T-helper 2 cell treated with Interferon-gamma antibody and Interleukin-4, amounts not matched to agents 5 μg/mL and 100 μg/mL, for 36 hours (primary cell): Measurements from ENCODE around the gene TEDC1.
A peak's percentile ranks its signal among the peaks of the same experiment; 100 is the strongest.
"Not testable (repeated sequence)": the region's sequence is repeated elsewhere in the genome, so short reads cannot be mapped to it uniquely, and the experiment has no call there.

Source experiments
- DNase-seq: peaks from one replicate; pipeline ENCODE4 v3.0.0; 2021; ENCODE audit warnings: low spot score
- H3K27ac Mint-ChIP-seq: one replicate; pipeline ENCODE4 v1.8.0; 2021; ENCODE audit warnings: mild to moderate bottlenecking, mixed read lengths
- H3K27me3 Mint-ChIP-seq: one replicate; pipeline ENCODE4 v1.8.0; 2021; ENCODE audit warnings: low read depth, mixed read lengths
- H3K36me3 Mint-ChIP-seq: one replicate; pipeline ENCODE4 v1.8.0; 2021; ENCODE audit warnings: low read depth, mixed read lengths
- H3K4me1 Mint-ChIP-seq: one replicate; pipeline ENCODE4 v1.8.0; 2021; ENCODE audit warnings: low read depth, mixed read lengths
- H3K4me3 Mint-ChIP-seq: one replicate; pipeline ENCODE4 v1.8.0; 2022; ENCODE audit warnings: mild to moderate bottlenecking, moderate library complexity, mixed read lengths
- H3K9me3 Mint-ChIP-seq: one replicate; pipeline ENCODE4 v1.8.0; 2021; ENCODE audit warnings: mixed read lengths

Gene TEDC1

DNA sequence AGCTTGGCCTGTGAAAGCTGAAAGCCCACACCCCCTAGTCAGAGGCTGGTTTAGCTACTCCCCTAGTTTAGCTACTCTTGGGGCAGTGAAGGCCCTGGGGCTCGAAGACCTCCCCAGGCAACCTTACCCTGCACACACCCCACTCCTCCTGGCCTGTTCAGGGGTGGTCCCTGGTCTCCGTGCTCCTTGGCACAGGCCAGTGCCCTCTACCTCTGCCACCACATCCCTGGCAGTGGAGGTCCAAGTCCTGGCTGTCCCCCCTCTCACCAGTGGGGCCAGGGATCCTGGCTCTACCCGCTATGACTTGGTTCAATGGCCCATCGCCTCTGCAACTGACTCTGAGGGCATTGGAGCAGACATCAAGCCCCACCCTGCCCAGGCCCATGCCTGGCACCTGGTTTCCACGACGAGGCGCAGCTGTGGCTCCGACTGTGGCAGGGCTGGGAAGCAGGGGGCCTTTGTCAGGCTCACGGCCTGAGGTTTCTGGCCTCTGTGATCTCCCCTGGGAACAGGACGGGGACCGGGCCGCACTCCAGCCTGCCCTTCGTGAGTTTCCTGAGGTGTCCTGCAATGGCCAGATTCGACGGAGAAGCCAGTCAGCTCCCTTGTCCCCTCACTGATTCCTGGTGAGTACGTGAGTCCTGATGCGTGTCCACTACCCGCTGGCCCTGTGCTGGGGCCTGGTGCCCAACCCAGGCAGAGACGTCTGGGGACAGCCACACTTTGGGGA, 41.0 kb downstream of the TEDC1 start:
- Mint-ChIP-seq H3K36me3 (no peaks in the 10 kb centered on the region), H3K9me3 (no peaks in the 10 kb centered on the region), H3K4me1 (peaks cover 5% of the 10 kb centered on the region), H3K27me3 (peaks cover 10% of the 10 kb centered on the region), H3K4me3 (no peak overlapping the region), H3K27ac (no peak overlapping the region)
- no peak for DNase-seq

DNA sequence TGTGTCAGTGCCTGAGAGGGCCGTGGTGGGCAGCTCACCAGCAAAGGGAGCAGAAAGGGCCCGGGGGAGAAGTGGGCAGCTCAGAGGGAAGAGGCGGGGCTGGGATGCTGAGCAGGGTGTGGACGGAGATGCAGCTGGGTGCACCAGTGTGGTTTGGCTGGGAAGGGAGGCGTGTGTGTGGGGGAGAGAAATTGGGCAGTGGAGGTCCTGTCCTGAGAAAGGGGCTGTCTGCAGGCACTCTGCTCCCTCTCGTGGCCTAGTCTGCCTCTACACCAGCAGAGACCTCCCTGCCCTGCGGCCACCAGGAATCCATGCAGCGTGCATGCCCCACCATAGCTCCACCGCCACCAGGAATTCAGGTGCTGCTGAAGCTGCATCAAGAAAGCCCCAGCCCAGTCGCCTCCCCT, 41.7 kb downstream of the TEDC1 start:
- DNase-seq = no peak
- Mint-ChIP-seq H3K36me3 (no peaks in the 10 kb centered on the region), H3K9me3 (no peaks in the 10 kb centered on the region), H3K4me3 (no peak overlapping the region), H3K27ac (no peak overlapping the region), H3K27me3 (peaks cover 5% of the 10 kb centered on the region), H3K4me1 (peaks cover 4% of the 10 kb centered on the region)

DNA sequence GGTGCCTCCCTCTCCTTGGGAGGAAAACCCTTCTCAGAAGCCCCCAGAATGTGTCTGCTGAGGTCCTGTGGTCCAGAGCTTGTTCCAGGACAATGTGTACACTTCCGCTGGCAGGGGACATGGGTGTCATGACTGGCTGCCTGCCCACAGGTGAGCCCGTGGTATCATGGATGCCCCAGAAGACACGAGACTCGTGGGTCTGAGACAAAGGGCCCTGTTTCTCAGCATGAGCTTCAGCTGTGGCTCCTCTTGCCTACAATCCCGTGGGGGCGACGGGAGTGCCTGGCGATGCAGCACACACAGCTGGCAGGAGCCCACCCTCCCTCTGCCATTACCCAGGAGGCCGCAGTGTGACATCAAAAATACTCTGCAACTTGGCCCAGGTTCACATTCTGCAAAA, 42.3 kb downstream of the TEDC1 start:
- DNase-seq = no peak
- H3K9me3 Mint-ChIP-seq = no peaks in the 10 kb centered on the region
- H3K27me3 Mint-ChIP-seq = peaks cover 5% of the 10 kb centered on the region
- no peak overlapping the region for H3K27ac Mint-ChIP-seq
- H3K4me1 Mint-ChIP-seq = peaks cover 4% of the 10 kb centered on the region
- H3K36me3 Mint-ChIP-seq = no peaks in the 10 kb centered on the region
- H3K4me3 Mint-ChIP-seq = no peak overlapping the region

DNA sequence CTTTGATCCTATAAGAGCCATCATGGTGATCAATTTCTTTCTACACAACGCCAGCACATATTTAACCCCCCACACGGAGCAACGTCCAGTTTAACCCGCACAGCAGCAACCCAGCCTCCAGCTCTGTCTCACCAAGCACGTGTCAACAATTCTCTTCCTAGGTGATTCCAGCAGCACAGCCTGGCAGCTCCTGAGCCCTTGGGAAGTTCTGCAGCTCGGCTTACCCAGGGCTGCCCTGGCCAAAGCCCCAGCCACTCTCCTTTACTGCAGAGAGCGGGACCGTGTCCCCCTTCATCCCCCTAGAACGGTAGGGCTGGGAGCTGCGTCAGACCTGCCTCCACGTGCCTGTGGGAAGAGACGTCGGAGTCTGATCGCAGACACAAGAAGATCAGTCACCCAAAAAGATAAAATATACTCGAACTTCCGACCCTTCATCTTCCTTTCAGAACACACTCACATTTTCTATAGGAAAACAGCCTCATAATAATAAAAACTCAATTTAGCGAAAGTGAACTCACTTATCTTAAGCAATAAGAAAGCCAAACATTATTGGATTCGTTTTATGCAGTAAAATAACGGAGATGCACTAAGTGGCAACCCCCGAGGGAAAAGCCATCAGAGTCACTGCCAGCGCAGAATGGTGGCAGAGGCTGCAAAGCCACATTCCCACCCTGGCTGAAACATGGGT, 42.9 kb downstream of the TEDC1 start:
- no peaks in the 10 kb centered on the region for H3K9me3 Mint-ChIP-seq
- no peaks in the 10 kb centered on the region for H3K36me3 Mint-ChIP-seq
- peaks cover 2% of the 10 kb centered on the region for H3K4me1 Mint-ChIP-seq
- H3K27ac Mint-ChIP-seq = no peak overlapping the region
- no peak for DNase-seq
- peaks cover 3% of the 10 kb centered on the region for H3K27me3 Mint-ChIP-seq
- no peak overlapping the region for H3K4me3 Mint-ChIP-seq

- H3K36me3 Mint-ChIP-seq = no peaks in the 10 kb centered on the region
- no peak overlapping the region for H3K4me3 Mint-ChIP-seq
- H3K4me1 Mint-ChIP-seq = no peaks in the 10 kb centered on the region
- H3K27me3 Mint-ChIP-seq = no peaks in the 10 kb centered on the region
- no peaks in the 10 kb centered on the region for H3K9me3 Mint-ChIP-seq
- no peak overlapping the region for H3K27ac Mint-ChIP-seq
- no peak for DNase-seq
Measured at GRCh38 chr14:105534586-105534985, 43.5 kb downstream of the TEDC1 start.

GRCh38 chr14:105536051-105536450, 45.0 kb downstream of the TEDC1 start:
- H3K4me1 Mint-ChIP-seq = no peaks in the 10 kb centered on the region
- no peaks in the 10 kb centered on the region for H3K36me3 Mint-ChIP-seq
- H3K27ac Mint-ChIP-seq = no peak overlapping the region
- H3K27me3 Mint-ChIP-seq = no peaks in the 10 kb centered on the region
- H3K9me3 Mint-ChIP-seq = no peaks in the 10 kb centered on the region
- DNase-seq = no peak
- no peak overlapping the region for H3K4me3 Mint-ChIP-seq

DNA sequence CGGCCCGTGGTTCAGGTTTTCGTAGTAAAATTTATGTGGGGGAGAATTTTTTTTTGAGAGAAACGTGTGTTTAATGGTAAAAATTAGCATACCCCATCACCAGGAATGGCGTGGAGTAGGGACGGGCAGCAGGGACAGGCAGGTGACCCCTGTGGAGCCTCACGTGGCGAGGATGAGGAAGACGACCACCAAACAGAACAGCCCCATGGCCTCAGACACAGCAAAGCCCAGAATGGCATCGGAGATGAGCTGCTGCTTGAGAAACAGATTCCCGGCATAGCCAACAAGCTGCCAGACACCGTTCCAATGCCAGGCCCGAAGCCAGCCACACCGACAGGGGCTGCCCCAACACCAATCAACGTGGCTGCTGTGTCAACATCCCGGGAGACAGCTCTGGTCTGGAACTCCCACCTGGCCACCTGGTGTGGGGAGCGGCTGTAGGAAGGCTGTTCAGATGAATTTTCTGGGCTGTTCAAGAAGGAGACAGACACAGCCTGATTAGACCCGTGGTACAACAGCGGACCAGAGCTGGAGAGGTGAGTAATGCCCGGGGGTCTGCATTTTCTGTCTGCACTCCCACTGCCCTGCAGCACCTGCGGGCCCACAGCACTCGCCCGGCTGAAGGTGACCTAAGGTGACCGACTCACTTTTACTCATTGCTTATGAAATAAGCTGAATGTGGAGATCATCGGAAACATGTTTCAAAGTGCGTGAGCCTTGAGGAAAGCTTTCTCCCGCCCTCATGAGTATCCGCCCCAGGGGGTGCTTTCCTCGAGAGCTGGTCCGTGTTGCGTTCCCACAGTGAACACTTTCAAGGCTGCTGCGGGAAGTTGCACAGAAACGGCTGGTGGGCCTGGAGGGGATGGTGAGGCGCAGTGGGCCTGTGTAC, 45.9 kb downstream of the TEDC1 start:
- peaks cover 3% of the 10 kb centered on the region for H3K27me3 Mint-ChIP-seq
- no peaks in the 10 kb centered on the region for H3K36me3 Mint-ChIP-seq
- no peak overlapping the region for H3K4me3 Mint-ChIP-seq
- no peak overlapping the region for H3K27ac Mint-ChIP-seq
- no peaks in the 10 kb centered on the region for H3K4me1 Mint-ChIP-seq
- no peaks in the 10 kb centered on the region for H3K9me3 Mint-ChIP-seq
- DNase-seq = no peak

- H3K27ac Mint-ChIP-seq = no peak overlapping the region
- H3K9me3 Mint-ChIP-seq = peaks cover 4% of the 10 kb centered on the region
- H3K4me1 Mint-ChIP-seq = no peaks in the 10 kb centered on the region
- no peak overlapping the region for H3K4me3 Mint-ChIP-seq
- DNase-seq = peak; percentile 51
- peaks cover 5% of the 10 kb centered on the region for H3K27me3 Mint-ChIP-seq
- H3K36me3 Mint-ChIP-seq = no peaks in the 10 kb centered on the region
Measured at GRCh38 chr14:105537580-105538474, 46.8 kb downstream of the TEDC1 start.

DNA sequence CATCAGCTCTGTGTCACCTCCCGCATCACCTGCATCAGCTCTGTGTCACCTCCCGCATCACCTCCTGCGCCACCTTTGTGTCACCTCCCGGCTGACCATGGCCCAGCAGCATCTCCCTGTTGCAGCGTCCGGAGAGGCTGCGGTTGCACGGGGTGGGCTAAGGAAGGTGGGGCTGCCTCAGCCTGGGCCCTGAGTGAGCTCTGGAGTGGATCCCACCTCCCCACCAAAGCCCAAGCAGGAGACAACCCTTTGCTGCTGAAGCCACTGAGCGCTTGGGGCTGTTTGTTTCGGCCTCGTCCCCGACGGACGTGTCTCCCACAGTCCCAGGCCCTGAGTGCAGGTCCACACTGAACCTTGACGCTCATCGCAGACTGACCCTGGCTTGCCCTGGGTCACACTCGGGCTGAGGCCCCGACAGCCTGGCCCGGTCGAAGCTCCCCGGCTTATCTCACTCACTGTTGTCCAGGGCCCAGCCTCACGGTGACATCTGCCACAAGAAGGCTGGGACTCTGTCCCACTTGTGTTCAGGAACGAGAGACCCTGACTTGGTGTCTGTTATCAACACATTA, 47.5 kb downstream of the TEDC1 start:
- Mint-ChIP-seq H3K36me3 (no peaks in the 10 kb centered on the region), H3K4me3 (no peak overlapping the region), H3K9me3 (peaks cover 4% of the 10 kb centered on the region), H3K27me3 (peaks cover 9% of the 10 kb centered on the region), H3K4me1 (no peaks in the 10 kb centered on the region), H3K27ac (no peak overlapping the region)
- DNase-seq = no peak

- no peak for DNase-seq
- Mint-ChIP-seq H3K4me3 (no peak overlapping the region), H3K9me3 (peaks cover 4% of the 10 kb centered on the region), H3K4me1 (no peaks in the 10 kb centered on the region), H3K27ac (no peak overlapping the region), H3K36me3 (no peaks in the 10 kb centered on the region), H3K27me3 (peaks cover 14% of the 10 kb centered on the region)
Measured at GRCh38 chr14:105540811-105541210, 49.8 kb downstream of the TEDC1 start.

GRCh38 chr14:105541218-105541875, 50.3 kb downstream of the TEDC1 start:
- peaks cover 14% of the 10 kb centered on the region for H3K27me3 Mint-ChIP-seq
- no peaks in the 10 kb centered on the region for H3K36me3 Mint-ChIP-seq
- no peak overlapping the region for H3K4me3 Mint-ChIP-seq
- no peak overlapping the region for H3K27ac Mint-ChIP-seq
- no peaks in the 10 kb centered on the region for H3K4me1 Mint-ChIP-seq
- DNase-seq = no peak
- H3K9me3 Mint-ChIP-seq = peaks cover 4% of the 10 kb centered on the region

- not testable (repeated sequence) for H3K4me1 Mint-ChIP-seq, H3K36me3 Mint-ChIP-seq
- H3K27me3 Mint-ChIP-seq = peaks cover 14% of the 10 kb centered on the region
Measured at GRCh38 chr14:105545676-105546075, 54.6 kb downstream of the TEDC1 start.

GRCh38 chr14:105546410-105546809, 55.4 kb downstream of the TEDC1 start:
- DNase-seq, H3K4me1 Mint-ChIP-seq, H3K9me3 Mint-ChIP-seq, H3K36me3 Mint-ChIP-seq, H3K4me3 Mint-ChIP-seq, H3K27ac Mint-ChIP-seq: not testable (repeated sequence)
- H3K27me3 Mint-ChIP-seq = peaks cover 14% of the 10 kb centered on the region

More at GRCh38 chr14:105545676-105546075, 54.6 kb downstream of the TEDC1 start:
- H3K4me3 Mint-ChIP-seq, H3K27ac Mint-ChIP-seq, H3K9me3 Mint-ChIP-seq, DNase-seq: not testable (repeated sequence)
